Right renal pelvis (tissue), 4 donors: ENCODE measurements around the gene ZNF766. TPM values are rescaled to one million over a fixed set of nuclear protein-coding genes. Genes with fewer than 3 reads are reported as not detected.
"Not testable (repeated sequence)": the region's sequence is repeated elsewhere in the genome, so short reads cannot be mapped to it uniquely, and the experiment has no call there.

Source experiments
- DNase-seq, 4 donors: peaks; one replicate each; pipeline ENCODE4 v3.0.0-alpha.2; 2013; ENCODE audit warnings: low read depth in 4 of 4, low spot score in 3 of 4, missing footprints in 1 of 4
- polyA plus RNA-seq, 4 donors: library from polyadenylated mRNA; unstranded; fragments of 120-200 nt; gene quantifications; one replicate each; pipeline ENCODE4 v1.2.1, GENCODE V29; 2013; ENCODE audit not compliant: insufficient read length in 4 of 4

The ZNF766 gene
- polyA plus RNA-seq, 4 donors, result 17.4 to 23.5 (median 22.2) TPM

DNA sequence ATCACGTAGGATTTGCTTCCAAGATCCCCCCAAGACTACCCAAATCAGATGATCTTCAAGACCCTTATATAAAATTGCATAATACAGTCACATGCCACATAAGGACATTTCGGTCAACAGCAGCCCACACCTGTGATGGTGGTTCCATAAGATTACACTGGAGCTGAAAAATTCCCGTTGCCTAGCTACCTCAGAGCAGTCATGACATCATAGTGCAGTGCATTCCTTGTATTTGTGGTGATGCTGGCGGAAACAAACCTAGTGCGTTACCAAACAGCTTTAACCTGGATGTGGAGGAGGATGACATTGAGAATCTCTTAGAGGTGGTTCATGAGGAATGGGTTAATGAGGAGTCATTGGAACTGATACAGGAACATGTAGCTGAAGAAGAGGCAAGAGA is 4.8 kb downstream of the ZNF766 start:
- DNase-seq, result no peak

DNA sequence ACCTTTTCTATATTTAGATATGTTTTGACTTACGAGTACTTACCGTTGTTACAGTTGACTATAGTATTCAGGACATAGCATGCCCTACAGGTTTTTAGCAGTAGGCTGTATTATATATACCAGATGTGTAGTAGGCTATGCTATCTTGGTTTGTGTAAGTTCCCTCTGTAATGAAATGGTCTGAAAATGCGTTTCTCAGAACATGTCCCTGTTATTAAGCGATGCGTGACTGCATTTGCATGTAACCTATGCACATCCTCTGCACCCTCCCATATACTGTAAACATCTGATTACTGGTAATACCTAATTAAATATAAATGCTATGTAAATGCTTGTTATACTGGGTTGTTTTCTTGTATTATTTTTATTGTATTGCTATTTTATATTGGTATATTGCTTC is 6.6 kb downstream of the ZNF766 start:
- no peak for DNase-seq

- no peak for DNase-seq
Measured at GRCh38 chr19:52277471-52277870, 8.1 kb downstream of the ZNF766 start.

GRCh38 chr19:52286256-52286655 is 16.9 kb downstream of the ZNF766 start:
- DNase-seq, result no peak

DNA sequence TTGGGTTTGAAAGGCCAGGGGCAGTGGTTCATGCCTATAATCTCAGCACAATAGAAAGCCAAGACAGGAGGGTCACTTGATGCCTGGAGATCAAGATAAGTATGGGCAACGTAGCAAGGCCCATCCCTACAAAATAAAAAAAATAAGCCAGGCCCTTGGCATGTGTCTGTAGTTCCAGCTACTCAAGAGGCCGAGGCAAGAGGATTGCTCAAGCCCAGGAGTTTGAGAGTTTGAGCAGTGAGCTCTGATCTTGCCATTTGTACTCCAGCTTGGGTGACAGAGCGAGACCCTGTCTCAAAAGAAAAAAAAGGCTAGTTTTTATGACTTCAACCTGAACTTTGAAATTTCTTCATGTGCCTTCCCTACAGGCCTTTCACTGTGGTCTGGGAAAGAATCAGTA is 22.4 kb downstream of the ZNF766 start:
- no peak for DNase-seq

GRCh38 chr19:52292946-52293345 is 23.6 kb downstream of the ZNF766 start:
- DNase-seq, result not testable (repeated sequence)

- DNase-seq, result peak in 1 of 4 donors; percentile 4
Measured at GRCh38 chr19:52296400-52296772, 27.0 kb downstream of the ZNF766 start.

GRCh38 chr19:52296773-52297600 is 27.6 kb downstream of the ZNF766 start, which contains the start of gene ZNF480:
Gene ZNF480 (plus strand): TSS chr19:52297169. CDS start chr19:52300413, 3,244 bp downstream.
- DNase-seq, result peak; percentile 66 to 74 (median 71)

DNA sequence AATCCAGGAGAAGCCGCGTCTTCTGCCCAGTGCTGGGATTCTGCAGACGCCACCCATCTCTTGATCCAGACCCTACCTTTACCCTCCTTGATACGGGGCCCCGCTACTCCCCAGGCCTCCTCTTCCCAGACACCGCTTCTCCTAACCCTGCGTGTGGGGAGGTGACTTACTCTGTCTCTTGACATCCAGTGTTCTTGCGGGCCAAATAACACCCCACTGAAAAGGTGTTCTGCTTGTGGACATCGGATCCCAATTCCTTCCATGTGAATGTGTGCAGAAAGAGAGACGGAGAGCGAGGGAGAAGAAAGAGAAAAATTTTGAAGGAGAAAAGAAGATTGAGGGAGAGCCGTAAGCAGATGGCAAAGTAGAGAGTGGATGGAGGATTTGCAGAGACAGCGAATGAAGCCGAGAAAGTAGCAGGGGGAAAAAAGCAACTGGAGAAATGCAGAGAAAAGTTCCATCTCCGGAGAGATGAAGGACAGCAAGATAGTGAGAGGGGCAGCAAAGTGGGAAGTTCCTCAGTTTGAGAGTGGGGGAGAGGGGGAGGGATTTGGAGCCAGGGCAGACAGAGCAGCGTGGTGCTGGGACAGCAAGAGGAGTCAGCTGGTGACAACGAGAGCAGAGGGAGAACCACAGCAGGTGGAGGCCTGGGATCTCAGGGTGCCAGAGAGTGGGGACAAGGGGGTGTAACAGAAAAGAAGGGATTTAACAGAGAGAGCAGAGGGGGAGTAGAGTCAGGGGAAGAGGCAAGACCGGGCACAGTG is 28.4 kb downstream of the ZNF766 start:
- peak in 3 of 4 donors; percentile 1 to 5 (median 3) for DNase-seq

GRCh38 chr19:52307275-52307674 is 37.9 kb downstream of the ZNF766 start:
- no peak for DNase-seq

- DNase-seq, result no peak
Measured at GRCh38 chr19:52322429-52322828, 53.0 kb downstream of the ZNF766 start.

- no peak for DNase-seq
Measured at GRCh38 chr19:52331757-52332156, 62.4 kb downstream of the ZNF766 start.

GRCh38 chr19:52335768-52336116 is 66.4 kb downstream of the ZNF766 start:
- DNase-seq, result no peak

DNA sequence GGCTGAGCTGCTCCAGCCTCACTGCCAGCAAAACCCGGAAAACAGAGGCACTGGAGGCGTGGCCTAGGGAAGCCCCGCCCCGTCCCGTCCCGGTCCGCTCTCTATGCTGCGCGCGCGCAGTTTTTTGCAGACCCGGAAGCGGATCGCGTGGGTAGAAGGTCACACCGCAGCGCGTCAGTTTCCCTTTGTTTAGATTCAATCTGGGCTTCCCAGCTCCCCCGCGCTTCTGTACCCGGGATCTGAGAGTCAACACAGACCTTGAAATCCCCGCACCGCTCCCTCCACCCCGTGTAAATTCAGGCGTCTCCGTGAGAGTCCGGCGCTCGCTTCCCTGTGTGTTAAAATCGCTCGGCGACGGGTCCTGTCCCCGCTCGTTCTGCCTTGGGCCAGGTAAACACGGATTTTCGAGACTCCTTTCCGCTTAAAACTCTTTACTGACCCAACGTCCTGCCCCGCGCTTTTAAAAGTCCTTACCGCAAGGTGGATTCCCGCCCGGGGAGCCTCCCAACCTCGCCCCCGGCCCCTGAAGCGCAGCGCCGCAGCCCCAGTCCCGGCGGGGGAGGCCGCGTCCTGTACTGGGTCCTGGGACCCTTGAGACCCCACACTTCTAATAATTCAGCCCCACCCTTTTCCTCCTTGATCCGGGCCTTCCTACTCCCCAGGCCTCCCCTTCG is 66.9 kb downstream of the ZNF766 start, which contains the start of gene ZNF610:
Gene ZNF610, plus strand, starts transcription at position 127 of the 674 bp plus-strand sequence. CDS start 12,930 bp downstream, outside the sequence.
- peak; percentile 77 to 83 (median 80) for DNase-seq

DNA sequence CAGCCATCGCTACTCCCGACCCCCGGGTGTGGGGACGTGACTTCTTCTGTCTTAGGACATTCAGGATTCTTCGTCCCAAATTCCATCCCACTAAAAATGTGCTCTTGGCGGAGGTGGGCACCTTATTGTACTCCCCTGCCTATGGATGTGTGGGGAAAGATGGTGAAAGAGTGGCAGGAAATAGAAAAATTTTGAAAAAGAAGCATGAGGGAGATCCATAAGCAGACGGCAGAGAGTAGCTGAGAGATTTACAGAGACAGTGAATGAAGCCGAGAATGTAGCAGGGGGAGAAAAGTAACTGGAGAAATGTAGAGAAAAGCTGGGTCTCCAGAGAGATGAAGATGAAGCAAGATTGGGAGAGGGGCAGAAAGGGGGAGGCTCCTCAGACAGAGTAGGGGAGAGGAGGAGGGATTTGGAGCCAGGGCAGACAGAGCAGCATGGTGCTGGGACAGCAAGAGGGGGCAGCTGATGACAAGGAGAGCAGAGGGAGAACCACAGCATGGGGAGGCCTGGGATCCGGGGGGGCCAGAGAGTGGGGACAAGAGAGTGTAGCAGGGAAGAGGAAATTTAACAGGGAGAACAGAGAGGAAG is 67.5 kb downstream of the ZNF766 start:
- peak in 2 of 4 donors; percentile 7 to 16 for DNase-seq

GRCh38 chr19:52339022-52339421 is 69.6 kb downstream of the ZNF766 start:
- DNase-seq, result not testable (repeated sequence)

DNA sequence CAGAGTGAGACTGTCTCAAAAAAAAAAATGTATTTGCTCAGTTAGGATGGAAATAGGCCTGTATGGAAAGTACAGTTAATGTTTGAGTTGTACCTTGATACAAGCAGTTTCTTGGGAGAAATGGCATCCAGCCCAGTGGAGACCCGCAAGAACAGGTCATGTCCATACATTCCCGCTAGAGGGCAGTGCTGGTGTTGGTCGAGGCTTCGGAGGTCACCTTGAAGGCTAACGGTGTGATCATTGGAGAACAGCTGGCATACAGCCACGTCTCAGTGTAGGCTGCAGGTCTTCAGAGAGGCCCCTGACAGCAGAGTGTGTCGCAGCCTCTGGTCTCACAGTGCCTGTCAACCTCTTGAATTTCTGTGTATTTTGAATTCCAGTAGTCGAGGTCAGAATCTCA is 74.2 kb downstream of the ZNF766 start:
- DNase-seq, result peak; percentile 67 to 80 (median 72)

DNA sequence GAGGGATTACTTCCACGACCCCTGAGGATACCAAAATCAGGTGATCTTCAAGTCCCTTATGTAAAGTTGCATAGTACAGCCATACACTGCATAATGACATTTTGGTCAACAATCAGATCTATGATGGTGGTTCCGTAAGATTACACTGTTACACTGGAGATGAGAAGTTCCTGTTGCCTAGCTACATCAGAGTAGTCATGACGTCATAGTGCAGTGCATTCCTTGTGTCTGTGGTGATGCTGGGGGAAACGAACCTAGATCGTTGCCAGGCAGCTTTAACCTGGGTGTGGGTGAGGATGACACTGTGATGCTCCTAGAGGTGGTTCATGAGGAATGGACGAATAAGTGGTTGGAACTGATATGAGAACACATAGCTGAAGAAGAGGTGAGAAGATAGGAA is 75.8 kb downstream of the ZNF766 start:
- no peak for DNase-seq
